ENCODE data around the gene DNM2.

DNA sequence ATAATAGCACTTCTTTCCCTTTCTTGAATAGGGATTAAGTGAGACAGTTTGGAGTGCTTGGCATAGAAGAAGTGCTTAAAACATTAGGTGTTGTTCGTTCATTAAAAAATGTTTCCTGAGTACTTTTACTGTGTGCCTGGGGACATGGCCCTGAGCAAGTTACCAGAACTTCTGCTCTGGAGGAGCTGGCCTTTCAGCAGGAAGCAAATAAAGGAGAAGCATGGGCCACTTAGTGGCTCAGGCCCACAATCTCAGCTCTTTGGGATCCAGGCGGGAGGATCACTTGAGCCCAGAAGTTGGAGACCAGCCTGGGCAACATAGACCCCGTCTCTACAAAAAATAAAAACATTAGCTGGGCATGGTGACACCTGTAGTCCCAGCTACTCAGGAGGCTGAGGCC, 5.7 kb downstream of the DNM2 start:
- TF ChIP-seq, protein P1, sequence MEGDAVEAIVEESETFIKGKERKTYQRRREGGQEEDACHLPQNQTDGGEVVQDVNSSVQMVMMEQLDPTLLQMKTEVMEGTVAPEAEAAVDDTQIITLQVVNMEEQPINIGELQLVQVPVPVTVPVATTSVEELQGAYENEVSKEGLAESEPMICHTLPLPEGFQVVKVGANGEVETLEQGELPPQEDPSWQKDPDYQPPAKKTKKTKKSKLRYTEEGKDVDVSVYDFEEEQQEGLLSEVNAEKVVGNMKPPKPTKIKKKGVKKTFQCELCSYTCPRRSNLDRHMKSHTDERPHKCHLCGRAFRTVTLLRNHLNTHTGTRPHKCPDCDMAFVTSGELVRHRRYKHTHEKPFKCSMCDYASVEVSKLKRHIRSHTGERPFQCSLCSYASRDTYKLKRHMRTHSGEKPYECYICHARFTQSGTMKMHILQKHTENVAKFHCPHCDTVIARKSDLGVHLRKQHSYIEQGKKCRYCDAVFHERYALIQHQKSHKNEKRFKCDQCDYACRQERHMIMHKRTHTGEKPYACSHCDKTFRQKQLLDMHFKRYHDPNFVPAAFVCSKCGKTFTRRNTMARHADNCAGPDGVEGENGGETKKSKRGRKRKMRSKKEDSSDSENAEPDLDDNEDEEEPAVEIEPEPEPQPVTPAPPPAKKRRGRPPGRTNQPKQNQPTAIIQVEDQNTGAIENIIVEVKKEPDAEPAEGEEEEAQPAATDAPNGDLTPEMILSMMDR (IDR thresholded peaks at IDR 0.05), result no peak
- TF ChIP-seq POLR2AphosphoS5 (IDR thresholded peaks at IDR 0.05), result no peak
- TF ChIP-seq POLR2A (IDR thresholded peaks at IDR 0.05), result no peak
- no peak for TF ChIP-seq EP300 (IDR thresholded peaks at IDR 0.05; ENCODE audit: low read depth)
